ENCODE results near the gene DEPDC1.

GRCh38 chr1:68473060-68473459 is 23.8 kb downstream of the DEPDC1 start:
- TF ChIP-seq TSHZ2 (CRISPR knock-in tag; IDR thresholded peaks at IDR 0.05) (no peak), CSRNP3 (CRISPR knock-in tag; IDR thresholded peaks at IDR 0.05) (no peak), ZFP3 (CRISPR knock-in tag; IDR thresholded peaks at IDR 0.05) (no peak), GLIS3 (CRISPR knock-in tag; IDR thresholded peaks at IDR 0.05) (no peak), TCF4 (CRISPR knock-in tag; IDR thresholded peaks at IDR 0.05; ENCODE audit: borderline replicate concordance) (no peak), ZFP30 (CRISPR knock-in tag; IDR thresholded peaks at IDR 0.05) (no peak), ARNTL (CRISPR knock-in tag; IDR thresholded peaks at IDR 0.05; ENCODE audit: borderline replicate concordance, low read depth) (no peak), PATZ1 (CRISPR knock-in tag; IDR thresholded peaks at IDR 0.05; ENCODE audit: borderline replicate concordance) (no peak), CREB5 (CRISPR knock-in tag; IDR thresholded peaks at IDR 0.05; ENCODE audit: low read depth) (no peak), PPARA (CRISPR knock-in tag; IDR thresholded peaks at IDR 0.05; ENCODE audit: borderline replicate concordance) (no peak), ZNF565 (CRISPR knock-in tag; conservative IDR thresholded peaks at IDR 0.05; ENCODE audit: low read depth) (no peak)
